Fibroblast of skin of right biceps (primary cell): ENCODE data around the gene DERA.
"Not testable (repeated sequence)": the region's sequence is repeated elsewhere in the genome, so short reads cannot be mapped to it uniquely, and the experiment has no call there.

Experiments
- DNase-seq: peaks from one replicate; pipeline ENCODE4 v3.0.0-alpha.2; 2013

DERA gene

DNA sequence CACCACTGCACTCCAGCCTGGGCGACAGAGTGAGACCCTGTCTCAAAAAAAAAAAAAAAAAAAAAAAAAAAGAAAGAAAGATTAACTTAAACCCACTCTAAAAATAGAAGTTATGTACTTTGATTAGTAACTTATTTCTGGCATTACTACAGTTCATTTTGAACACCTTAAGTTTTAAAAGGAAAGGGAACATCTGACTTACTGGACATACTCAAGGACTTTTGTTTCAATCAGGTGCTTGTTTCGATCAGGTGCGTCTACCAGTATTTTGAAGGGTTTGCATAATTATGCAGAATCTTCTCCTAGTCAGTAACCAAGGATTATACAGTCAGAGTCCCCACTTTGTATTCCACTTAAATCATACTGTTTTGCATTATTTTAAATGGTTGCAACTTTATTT, 105.6 kb downstream of the DERA start:
- DNase-seq = no peak

DNA sequence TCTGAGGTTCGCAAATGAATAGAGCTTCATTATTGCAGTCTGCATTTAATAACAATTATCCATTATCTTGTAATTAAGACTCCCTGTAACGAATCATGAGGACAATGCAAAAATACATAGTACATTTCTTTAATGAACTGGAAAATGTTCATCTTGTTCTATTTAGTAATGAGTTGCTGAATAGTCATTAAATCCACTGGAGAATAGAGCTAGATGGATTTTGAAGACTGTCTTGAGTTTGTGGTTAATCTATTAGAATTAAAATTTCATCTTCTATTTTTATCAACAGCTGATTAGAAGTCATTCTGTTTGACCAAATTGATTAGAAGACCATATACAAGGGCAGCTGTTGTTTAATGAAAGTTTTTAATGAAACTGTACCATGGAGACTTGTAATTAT, 107.2 kb downstream of the DERA start:
- no peak for DNase-seq

DNA sequence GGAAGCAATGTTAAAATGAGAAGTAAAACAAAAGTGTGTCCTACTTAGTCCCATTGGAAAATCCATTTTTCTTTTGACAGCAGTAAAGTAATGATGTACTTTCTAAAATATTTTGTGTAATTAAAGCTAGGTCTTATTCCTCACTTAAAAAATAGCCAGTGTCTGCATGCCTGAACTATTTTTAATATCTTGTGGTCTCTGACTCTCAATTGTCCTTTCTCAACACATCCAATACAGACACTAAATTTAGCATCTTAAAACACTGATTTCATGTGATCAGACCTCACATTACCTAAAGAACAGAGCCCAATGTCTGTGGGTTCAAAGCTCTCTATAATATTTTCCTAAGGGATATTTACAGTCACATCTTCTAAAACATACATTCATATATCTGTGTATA, 108.0 kb downstream of the DERA start:
- peak; percentile 58 for DNase-seq

DNA sequence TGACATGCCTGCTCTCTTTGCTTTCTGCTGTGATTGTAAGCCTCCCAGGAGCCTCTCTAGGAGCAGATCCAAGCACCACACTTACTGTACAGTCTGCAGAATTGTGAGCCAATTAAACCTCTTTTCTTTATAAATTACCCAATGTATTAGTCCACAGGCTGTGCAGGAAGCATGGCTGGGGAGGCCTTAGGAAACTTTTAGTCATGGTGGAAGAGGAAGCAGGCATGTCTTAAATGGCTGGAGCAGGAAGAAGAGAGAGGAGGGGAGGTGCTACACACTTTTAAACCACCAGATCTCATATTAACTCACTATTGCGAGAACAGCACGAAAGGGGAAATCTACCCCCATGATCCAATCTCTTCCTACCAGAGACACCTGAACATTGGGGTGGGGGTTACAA, 108.9 kb downstream of the DERA start:
- DNase-seq = peak; percentile 5

DNA sequence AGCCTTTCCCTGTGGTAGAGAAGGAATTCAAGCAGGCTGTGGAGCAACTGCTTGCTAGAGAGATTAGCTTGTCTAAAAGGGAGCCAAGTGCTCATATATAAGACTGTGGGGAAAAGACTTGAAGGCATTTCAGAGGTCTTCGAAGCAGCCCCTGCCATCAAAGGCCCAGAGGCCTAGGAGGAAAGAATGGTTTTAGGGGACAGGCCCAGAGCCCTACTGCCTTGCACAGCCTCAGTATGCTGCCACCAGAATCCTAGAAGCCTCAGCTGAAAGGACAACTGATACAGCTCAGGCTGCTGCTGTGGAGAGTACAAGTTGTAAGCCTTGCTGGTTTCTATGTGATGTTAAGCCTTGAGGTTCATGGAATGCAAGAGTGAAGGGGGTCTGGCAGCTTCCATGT, 109.9 kb downstream of the DERA start:
- no peak for DNase-seq

DNA sequence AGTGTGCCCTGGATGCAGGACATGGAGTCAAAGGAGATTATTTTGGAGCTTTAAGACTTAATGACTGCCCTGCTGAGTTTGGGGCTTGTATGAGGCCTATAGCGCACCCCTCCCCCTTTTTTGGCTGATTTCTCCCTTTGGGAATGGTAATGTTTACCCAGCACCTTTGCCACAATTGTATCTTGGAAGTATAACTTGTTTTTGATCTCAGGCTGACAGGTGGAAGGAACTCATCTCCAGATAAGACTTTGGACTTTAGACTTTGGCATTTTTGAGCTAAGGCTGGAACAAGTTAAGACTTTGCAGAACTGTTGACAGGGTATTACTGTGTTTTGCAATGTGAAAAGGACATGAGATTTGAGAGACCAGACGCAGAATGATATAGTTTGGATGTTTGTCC, 110.5 kb downstream of the DERA start:
- DNase-seq = no peak

DNA sequence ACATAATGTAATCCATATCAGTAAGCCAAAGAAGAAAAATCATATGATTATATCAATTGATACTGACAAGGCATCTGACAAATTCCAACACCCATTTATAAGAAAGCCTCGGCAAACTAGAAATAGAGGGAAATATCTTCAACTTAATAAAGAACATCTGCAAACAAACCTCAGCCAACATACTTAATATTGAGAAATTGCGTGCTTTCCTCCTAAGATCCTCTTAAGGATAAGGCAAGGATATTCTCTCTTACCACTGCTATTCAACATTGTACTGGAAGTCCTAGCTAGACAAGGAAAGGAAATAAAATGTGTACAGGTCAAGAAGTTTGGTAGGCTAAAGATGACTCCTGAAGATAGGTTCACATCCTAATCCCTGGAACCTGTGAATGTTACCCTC, 115.9 kb downstream of the DERA start:
- DNase-seq = peak; percentile 22

DNA sequence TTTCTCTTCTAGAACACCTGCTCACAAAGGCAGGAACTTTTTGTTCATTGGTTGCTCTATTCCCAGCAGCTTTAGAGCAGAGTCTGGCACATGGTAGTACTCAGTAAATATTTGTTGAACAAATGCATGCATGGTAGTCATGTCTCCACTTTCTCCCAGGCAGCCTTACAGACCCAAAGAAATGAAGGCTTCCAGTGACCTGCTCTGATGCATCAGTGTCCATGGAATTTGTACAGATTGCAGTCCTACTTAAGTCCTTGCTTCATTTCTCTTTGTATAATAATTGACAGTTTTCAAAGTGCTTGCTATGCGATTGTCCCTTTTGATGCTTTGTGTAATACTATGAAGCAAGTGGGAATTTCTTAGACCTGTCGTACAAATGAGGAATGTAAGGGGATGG, 119.6 kb downstream of the DERA start:
- no peak for DNase-seq

DNA sequence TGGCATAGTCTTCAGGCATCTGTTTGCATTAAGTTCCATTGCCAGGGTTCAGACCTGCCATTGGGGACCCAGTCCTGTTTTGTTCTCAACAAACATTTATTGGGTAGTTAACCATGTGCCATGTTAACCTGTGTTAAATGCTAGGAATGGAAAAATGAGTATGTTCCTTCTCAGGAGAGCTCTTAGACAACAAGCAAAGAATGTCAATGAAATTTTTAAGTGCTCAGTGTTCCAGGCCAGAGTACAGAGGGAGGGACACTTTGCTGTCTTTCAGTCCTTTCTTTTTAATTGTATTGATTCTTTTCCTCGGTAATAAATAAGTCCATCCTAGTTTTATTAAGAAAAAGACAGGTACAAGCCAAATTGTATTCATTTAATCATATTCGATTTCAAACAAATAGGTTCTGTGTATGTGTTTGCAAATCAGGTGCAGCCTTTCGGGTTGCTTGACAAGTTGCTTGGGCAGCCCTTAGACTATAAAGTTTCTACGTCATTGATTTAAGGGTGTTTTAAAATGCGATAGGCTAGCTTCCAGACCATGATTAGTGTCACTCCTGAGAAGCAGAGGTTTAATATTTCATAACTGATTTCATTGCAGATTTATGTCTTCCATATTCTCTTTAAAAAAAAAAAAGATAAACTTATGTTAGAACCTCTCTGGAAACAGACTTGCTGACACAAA, 123.1 kb downstream of the DERA start:
- no peak for DNase-seq

DNA sequence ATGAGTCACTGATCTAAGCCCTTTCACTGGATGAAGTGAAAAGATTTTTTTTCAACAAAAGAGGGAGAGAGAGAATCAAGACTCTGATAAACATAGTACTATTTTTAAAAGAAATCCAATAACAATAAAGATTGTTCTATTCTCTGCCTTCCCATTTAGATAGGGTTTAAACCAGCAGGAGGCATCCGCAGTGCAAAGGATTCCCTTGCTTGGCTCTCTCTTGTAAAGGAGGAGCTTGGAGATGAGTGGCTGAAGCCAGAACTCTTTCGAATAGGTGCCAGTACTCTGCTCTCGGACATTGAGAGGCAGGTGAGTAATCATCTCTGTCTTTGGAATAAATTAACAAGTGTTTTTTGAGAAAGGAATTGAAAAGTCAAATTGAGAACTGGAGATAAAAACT, 124.9 kb downstream of the DERA start:
- DNase-seq = no peak

DNA sequence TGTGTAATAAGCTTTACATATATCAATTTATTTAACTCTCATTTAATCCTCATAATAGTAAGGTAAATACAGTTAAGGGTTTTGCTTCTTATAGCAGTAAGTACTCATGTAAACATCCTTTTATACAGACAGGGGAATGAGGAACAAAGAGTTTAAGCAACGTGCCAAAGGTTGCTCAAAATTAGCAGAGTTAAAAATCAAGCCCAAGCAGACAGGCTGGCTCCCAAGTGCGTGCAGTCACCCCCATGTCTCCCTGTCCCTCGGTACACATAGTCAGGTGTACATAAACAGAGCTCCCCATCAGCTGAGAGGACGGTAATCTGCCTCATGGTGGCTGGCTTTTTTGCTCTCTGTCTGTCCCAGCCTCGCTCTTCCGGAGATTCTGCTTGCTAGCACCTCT, 126.4 kb downstream of the DERA start:
- no peak for DNase-seq

DNA sequence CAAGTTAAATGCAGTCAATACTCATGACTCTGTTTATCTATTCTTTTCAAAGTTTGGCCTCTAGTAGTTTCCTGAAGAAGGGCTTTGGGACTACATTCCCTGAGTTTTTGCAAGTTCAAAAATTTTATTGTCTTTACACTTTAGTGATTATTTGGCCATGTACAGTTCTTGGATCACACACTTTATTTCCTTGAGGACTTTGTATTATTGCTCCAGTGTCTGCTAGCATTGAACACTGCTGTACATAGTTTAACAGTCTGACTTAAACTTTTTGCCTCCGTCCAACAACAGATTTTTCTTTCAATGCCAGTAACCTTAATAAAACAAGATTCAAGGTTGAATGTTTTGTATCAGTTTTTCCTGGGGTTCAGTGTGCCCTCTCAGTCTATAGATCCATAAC, 132.3 kb downstream of the DERA start:
- no peak for DNase-seq

DNA sequence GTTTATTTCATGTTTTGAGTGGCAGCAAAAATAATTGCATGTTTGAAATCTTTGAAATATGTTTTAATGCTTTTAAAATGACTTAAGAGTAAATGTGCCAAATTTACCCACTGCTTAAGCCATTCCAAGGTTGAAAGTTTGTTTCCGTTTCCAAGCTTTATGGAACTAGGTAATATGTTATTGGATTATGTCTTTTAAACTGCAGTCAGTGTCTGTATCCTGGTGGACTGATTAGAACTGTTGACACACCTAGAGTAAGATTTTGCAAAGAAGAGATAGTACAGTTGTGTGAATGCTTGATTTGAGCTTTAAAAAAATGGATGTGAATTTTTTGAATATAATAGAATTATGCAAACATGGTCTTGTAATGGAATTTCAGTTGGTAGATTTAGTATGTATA, 135.1 kb downstream of the DERA start:
- no peak for DNase-seq

DNA sequence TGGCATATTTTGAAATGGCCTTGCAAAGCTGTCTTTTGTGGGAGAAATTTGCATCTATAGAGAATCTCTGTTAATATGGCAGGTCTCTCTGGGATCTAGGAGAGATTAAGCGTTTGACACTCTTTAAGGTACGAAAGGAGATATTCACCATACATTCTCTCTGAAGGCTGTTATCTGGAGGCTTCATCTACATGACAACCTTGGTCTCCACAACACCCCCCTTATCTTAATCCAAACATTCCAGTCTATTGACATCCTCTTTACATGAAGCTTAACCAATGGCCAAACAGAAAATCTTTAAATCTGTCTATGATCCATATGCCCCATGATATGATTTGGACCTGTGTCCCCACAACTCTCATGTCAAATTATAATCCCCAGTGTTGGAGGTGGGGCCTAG, 137.4 kb downstream of the DERA start:
- no peak for DNase-seq

DNA sequence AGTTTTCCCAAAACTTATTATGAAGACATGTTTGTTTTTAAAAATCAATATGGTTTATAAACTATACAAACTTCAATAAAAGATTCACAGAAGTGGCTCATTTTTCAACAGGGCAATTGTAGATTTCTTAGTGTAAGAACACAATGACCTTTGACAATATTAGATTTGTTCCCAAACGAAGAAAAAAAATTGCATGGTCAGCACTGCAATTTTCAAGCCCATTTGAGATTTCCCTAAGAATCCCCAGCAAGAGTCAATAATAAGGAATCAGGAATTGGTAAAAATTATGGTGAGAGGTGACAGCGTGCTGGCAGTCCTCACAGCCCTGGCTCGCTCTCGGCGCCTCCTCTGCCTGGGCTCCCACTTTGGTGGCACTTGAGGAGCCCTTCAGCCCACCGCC, 145.8 kb downstream of the DERA start:
- DNase-seq = no peak

DNA sequence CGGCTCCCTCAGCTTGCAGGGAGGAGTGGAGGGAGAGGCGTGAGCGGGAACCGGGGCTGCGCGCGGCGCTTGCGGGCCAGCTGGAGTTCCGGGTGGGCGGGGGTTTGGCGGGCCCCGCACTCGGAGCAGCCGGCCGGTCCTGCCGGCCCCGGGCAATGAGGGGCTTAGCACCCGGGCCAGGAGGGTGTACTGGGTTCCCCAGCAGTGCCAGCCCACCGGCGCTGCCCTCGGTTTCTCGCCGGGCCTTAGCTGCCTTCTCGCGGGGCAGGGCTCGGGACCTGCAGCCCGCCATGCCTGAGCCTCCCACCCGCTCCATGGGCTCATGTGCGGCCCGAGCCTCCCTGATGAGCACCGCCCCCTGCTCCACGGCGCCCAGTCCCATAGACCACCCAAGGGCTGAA, 146.2 kb downstream of the DERA start:
- DNase-seq = not testable (repeated sequence)

DNA sequence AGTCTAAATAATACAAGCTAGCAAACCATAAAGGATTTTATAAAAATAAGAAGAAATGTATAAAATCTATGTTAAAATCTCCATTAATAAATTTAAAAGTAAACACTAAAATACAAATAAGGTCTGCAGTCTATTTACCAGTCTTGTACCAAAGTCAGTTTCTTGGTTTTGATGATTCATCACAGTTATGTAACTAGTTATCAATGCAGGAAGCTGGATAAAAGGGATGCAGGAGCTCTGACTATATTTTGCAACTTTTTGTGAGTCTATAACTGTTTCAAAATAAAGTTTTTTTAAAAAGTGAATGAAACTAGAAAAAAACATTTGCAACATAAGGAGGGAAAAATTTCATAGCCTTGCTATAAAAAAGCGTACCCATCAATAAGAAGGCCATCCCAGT, 151.5 kb downstream of the DERA start:
- DNase-seq = no peak

DNA sequence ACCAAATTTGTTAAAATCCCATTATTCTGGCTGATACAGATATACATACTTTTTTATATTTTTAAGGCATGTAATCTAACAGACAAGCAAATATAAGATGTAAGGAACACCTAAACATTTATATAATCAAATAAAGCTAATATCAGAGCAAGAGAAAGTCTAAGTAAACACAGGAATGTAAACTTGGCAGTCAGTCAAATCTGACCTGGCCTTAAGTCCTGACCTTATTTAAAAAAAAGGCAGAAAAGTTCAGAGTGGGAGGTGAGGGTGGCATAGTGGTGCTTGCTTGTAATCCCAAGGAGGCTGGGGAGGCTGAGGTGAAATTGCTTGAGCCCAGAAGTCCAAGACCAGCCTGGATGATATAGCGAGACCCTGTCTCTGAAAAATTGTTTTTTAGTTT, 152.6 kb downstream of the DERA start:
- DNase-seq = no peak

DNA sequence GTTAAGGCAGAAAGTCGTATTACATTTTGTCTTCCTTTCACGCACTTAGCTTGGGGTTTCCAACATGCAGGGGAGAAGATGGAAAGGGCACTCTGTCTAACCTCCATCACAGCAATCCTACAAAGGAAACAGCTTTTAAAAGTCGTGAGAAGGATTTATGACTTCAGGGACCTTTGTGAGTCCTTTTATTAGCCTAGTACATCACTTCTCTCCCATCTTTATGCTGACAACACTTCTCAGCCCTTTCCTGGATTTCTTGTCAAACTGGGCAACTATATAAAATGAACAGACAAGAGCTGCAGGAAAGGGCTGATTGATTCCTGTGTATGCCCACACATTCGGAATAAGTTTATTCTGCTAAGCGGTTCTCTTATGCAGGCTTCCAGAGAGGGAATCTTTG, 159.0 kb downstream of the DERA start:
- DNase-seq = no peak

DNA sequence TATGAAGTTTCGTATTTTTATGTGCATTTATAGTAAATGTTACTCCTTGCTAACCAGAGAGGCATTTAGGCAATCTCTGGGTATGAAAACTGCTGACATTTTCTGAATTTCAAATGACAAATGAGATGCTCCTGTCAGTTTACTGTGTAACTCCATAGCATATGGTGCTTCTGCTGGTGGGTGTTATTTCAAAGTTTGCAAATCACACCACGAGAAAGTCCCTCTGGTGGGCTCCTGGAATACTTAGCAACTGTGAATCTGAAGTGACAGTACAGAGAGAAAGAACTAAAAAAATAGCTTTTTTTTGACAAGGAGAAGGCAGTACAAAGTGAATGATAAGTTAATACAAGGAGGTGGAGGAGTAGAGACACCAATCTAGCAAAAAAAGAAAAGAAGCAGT, 161.5 kb downstream of the DERA start:
- DNase-seq = no peak

DNA sequence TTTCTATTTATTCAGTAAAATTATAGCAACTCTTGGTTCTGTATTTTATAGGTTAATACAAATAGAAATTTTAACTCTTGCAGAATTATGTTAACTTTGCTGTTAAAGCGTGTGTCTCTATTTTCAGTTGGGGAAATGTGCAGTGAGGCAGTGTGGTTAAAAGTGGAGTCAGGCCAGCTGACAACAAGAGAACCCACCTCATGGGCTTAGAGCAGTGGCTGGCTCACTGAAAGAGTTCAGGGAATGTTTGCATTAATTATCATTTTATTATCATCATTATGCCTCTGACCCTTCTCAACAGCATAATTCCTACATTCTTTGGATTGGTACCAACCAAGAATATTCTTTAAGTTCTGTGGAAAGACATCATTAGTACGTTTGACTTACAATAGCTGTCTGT, 163.8 kb downstream of the DERA start:
- no peak for DNase-seq

DNA sequence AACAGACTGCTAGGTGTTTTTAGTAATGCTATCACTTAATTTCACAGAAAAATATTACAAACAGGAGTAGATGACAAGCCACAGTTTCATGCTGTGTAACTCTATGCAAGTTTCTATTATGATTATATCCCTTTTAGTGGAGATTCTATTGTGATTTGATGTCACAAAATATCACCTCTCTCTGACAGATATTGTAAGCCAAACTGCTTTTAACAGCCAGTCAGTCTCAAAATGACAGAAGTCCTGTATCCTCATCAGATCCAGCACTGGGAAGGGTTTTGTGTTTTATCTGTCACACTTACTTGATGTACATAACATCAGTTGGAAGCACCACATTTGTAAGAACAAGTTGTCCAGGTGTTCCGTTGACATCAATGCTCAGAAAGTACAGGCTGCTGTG, 164.8 kb downstream of the DERA start:
- no peak for DNase-seq

DNA sequence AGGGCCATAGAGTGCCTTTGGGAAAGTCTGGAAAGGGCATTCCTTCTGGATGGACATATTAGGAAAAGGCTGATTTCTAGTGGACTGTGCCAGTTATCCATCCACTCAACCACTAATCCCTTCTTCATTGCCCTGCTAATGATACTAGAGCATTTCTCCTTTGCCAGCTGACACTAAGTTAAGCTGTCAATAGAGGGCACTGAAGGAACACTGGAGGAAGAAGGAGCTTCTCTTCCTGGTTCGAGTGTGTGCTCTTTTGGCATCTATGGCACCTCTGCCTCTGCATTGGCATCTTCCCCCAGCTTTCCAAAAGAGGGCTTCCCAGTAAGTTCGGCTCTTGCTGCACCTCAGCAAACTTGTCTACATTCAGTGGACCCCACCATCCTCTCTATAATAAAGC, 165.4 kb downstream of the DERA start:
- peak; percentile 10 for DNase-seq

DNA sequence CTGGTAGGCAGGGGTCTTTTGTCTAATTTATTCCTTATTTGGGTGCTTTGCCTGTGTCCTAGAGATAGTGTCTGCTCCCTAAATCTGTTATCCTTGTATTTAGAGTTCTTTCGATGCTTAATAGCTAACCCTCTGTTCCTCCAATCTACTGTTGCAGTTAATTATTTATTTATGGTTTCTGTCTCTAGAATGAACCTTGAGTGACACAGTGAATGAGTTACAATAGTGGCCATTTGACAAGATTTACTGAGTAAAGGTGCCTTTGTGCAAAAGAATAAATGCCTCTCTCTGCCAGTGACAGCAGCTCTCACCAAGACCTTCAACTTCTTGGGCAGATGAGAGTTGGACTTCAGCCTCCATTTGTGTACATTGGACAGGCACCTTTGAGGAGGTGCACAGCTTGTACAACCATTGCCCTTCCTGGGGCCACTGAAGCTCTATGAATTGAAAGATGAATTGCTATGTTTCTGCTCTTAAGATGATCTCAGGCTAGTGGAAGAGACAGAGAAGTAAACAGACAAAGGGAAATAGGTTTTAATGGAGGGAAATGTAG, 165.9 kb downstream of the DERA start:
- DNase-seq = no peak

DNA sequence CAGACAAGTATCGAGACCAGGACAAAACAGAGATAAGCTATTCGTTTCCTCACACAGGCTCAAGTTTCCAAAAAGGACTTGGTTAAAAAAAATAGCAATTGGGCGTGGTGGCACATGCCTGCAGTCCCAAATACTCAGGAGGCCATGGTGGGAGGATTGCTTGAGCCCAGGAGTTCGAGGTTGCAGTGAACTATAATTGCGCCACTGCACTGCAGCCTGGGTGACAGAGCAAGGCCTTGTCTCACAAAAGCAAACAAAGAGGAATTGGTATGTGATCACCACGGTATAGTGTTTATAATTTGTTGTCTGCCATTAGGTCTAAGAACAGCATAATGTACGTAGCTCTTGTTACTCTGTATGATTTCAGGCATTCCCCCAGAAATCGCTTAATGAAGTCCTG, 175.3 kb downstream of the DERA start:
- no peak for DNase-seq

DNA sequence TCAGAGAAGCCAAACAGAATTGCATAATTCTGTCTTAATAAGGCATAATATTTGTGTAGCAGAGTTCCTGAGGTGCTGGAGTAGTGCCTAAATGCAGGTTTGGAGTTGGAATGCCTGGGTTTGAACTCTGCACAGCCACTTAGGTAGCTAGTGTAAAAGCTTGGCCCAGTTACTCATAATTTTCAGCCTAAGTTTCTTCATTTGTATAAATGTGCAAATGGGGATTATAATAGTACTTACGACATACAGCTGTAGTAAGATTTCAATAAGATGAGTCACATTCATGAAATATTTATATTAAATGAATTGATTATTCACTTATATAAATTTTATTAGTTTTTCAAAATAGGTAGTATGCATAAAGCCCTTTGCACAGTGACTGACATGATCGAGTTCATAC, 175.8 kb downstream of the DERA start:
- no peak for DNase-seq
